Thymus (tissue), 14 donors: ENCODE data around the gene OR10W1. TPM values are rescaled to one million over a fixed set of nuclear protein-coding genes. Genes with fewer than 3 reads are reported as not detected.

Experiments
- DNase-seq, 9 donors: peaks; one replicate each; pipeline ENCODE4 v3.0.0-alpha.2; 2013; ENCODE audit warnings: low spot score in 9 of 9, low read depth in 6 of 9, missing footprints in 1 of 9
- H3K27ac ChIP-seq, 2 donors: one replicate each; pipeline ENCODE4 v1.5.1; 2013; ENCODE audit warnings: control low read depth in 1 of 2, low read depth in 1 of 2, low read length in 1 of 2, mild to moderate bottlenecking in 1 of 2, moderate library complexity in 1 of 2
- H3K27me3 ChIP-seq, 2 donors: one replicate each; pipeline ENCODE4 v1.5.1; 2013; ENCODE audit warnings: low read length in 1 of 2; ENCODE audit not compliant: control insufficient read depth in 2 of 2, insufficient read depth in 1 of 2
- H3K36me3 ChIP-seq, 2 donors: one replicate each; pipeline ENCODE4 v1.5.1; 2013; ENCODE audit warnings: low read length in 1 of 2, mild to moderate bottlenecking in 1 of 2, moderate library complexity in 1 of 2; ENCODE audit not compliant: control insufficient read depth in 2 of 2, insufficient read depth in 2 of 2
- H3K4me1 ChIP-seq, 2 donors: one replicate each; pipeline ENCODE4 v1.5.1; 2013; ENCODE audit warnings: low read length in 2 of 2; ENCODE audit not compliant: control insufficient read depth in 2 of 2, insufficient read depth in 2 of 2
- H3K4me3 ChIP-seq, 2 donors: one replicate each; pipeline ENCODE4 v1.5.1; 2013; ENCODE audit warnings: low read length in 2 of 2, control low read depth in 1 of 2, mild to moderate bottlenecking in 1 of 2
- H3K9me3 ChIP-seq, 2 donors: one replicate each; pipeline ENCODE4 v1.5.1; 2013; ENCODE audit warnings: low read length in 1 of 2, mild to moderate bottlenecking in 1 of 2; ENCODE audit not compliant: control insufficient read depth in 2 of 2, insufficient read depth in 1 of 2
- WGBS: extraction: QIAGEN DNeasy Blood & Tissue Kit; methylation state at CpG from one replicate; pipeline ENCODE4 v1.1.7; 2013; 5-methylcytosine and 5-hydroxymethylcytosine counted together
- long read RNA-seq, 10 donors: transcript quantifications; one replicate each; lab custom pipeline, GENCODE V29; 2026
- polyA plus RNA-seq: library from polyadenylated mRNA; stranded (reverse); fragments of 200-250 nt; gene quantifications from one replicate; pipeline ENCODE4 v1.2.3, GENCODE V29; 2013
- total RNA-seq: library from RNA; stranded (reverse); fragments of 120-200 nt; gene quantifications from one replicate; pipeline ENCODE4 v1.2.4, GENCODE V29; 2013
- donor health status: healthy.

Gene OR10W1
- total RNA-seq (not detected), polyA plus RNA-seq (0.02 TPM)
- long read RNA-seq, donor 1: 0 reads
- long read RNA-seq, donor 2: 0 reads
- long read RNA-seq, donor 3: 0 reads
- long read RNA-seq, donor 4: 0 reads
- long read RNA-seq, donor 5: 0 reads
- long read RNA-seq, donor 6: 0 reads
- long read RNA-seq, donor 7: 0 reads
- long read RNA-seq, donor 8: 0 reads
- long read RNA-seq, donor 9: 0 reads
- long read RNA-seq, donor 10: 0 reads

DNA sequence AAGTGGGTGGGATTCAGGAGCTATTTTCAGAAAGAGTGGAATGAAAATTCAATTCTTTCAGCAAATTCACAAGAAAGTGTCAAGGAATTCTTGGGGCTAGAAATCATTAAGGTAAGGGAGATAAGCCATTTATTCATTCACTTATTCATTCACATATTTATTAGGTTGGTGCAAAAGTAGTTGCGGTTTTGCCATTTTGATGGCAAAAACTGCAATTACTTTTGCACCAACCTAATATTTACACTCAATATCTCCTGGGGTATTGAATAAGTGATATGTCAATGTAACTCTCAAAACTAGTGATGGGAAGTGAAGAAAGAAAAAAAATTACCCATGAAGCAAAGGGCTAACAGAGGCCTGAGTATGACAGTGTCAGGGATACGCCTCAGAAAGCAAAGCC is at the start of gene OR10W1:
Gene OR10W1 (minus strand): TSS at position 119 of the 400 bp plus-strand sequence. CDS start 402 bp downstream, outside the sequence.
- no peak for DNase-seq
- Histone ChIP-seq H3K27me3 (no peaks in the 10 kb centered on the region), H3K36me3 (no peaks in the 10 kb centered on the region), H3K4me3 (no peak within 1 kb of the TSS), H3K4me1 (no peaks in the 10 kb centered on the region), H3K9me3 (no peaks in the 10 kb centered on the region), H3K27ac (no peak within 1 kb of the TSS)
- 90% methylated on average over 2 of the region's 2 CpGs for WGBS

DNA sequence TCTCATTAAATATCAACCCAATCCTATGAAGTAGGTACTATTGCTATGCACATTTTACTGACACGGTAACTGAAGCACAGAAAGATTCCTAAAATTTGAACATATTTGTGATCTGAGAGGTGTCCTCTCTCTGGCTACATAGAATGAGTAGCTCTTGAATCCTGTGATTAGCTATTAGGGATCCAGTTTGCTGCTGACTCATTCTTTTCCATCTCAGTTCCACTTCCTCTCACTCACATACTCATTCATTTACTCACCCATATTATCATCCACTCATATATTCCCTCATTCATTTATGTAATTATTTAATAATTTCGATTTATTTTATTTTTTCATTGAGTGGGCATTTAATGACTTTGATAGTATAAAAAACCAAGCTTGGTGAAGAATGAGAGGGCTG is 48.1 kb upstream of the OR10W1 start:
- Histone ChIP-seq H3K27ac (no peak overlapping the region), H3K36me3 (no peaks in the 10 kb centered on the region), H3K9me3 (no peaks in the 10 kb centered on the region), H3K27me3 (no peaks in the 10 kb centered on the region), H3K4me1 (no peaks in the 10 kb centered on the region), H3K4me3 (no peak overlapping the region)
- DNase-seq: no peak
- WGBS: 89% methylated on average over 2 of the region's 2 CpGs

DNA sequence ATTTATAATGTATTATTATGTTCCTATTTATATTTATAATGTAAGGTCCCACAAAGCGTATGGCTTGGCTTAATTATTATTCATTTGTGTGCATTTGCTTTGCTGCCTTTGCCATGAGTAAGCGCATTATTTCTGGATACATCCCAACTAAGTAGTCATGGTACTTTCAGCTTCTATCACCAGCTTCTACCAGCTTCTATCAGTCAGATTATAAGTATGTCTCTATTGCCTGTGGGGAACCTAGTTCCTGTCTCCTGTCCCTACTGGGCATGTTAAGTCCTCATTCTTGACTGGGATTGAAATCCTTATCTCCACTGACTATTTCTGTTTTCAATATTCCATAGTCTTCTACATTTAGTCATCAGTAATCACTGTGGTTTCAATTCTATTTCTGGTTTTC is 33.5 kb upstream of the OR10W1 start:
- Histone ChIP-seq H3K4me1 (no peaks in the 10 kb centered on the region), H3K9me3 (no peaks in the 10 kb centered on the region), H3K27me3 (no peaks in the 10 kb centered on the region), H3K36me3 (no peaks in the 10 kb centered on the region), H3K27ac (no peak overlapping the region), H3K4me3 (no peak overlapping the region)
- WGBS: 98% methylated on average over 2 of the region's 2 CpGs
- DNase-seq: no peak

DNA sequence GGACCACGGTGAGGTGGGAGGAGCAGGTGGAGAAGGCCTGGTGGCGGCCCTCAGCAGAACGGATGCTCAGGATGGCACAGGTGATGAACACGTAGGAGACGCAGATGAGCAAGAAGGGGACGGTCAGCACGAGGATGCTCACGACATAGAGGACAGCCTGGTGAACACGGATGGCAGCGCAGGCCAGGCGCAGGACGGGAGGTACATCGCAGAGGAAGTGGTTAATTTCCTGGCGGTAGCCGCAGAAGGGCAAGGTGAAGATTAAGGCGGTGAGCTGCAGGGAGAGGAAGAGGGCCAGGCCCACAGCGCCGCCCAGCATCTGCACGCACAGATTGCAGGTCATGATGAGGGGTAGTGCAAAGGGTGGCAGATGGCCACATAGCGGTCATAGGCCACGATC is 24.0 kb upstream of the OR10W1 start:
- no peak overlapping the region for H3K27ac ChIP-seq
- no peaks in the 10 kb centered on the region for H3K4me1 ChIP-seq
- H3K4me3 ChIP-seq: no peak overlapping the region
- DNase-seq: no peak
- 94% methylated on average over 21 of the region's 21 CpGs for WGBS
- no peaks in the 10 kb centered on the region for H3K36me3 ChIP-seq
- H3K27me3 ChIP-seq: no peaks in the 10 kb centered on the region
- H3K9me3 ChIP-seq: no peaks in the 10 kb centered on the region

DNA sequence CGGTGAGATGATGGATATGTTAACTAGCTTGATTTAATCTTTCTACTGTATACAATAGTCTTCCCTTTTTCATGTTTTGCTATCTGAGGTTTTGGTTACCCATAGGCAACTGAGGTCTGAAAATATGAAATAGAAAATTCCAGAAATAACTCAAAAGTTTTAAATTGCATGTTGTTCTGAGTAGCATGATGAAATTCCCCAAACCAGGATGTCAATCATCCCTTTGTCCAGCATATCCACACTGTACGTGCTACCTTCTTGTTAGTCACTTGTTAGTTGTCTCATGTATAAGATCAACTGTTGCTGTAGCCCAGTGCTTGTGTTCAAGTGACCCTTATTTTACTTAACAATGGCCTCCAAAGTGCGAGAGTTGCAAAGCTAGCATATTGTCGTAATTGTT is 21.2 kb upstream of the OR10W1 start:
- Histone ChIP-seq H3K27me3 (no peaks in the 10 kb centered on the region), H3K4me3 (no peak overlapping the region), H3K9me3 (no peaks in the 10 kb centered on the region), H3K4me1 (no peaks in the 10 kb centered on the region), H3K36me3 (no peaks in the 10 kb centered on the region), H3K27ac (no peak overlapping the region)
- WGBS: 69% methylated on average over 4 of the region's 4 CpGs
- no peak for DNase-seq

DNA sequence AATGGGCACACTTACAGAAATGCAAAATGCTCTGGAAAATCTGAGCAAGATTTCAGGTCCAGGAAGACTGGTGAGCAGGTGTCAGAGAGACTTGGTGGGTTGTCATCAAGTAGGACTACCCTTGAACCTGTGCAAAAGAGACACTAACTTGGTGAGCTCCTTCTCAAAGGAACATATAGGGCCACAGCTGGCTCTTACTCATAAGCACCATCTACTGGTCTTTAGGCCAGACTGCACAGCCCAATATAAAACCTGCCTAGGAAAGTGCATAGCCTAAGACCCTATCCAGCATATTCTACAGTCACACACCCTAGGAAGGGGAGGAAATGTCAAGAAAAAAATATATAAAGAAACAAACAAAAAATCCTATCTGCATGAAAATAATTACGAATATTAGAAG is 18.2 kb upstream of the OR10W1 start:
- Histone ChIP-seq H3K36me3 (no peaks in the 10 kb centered on the region), H3K4me1 (no peaks in the 10 kb centered on the region), H3K27me3 (no peaks in the 10 kb centered on the region), H3K27ac (no peak overlapping the region), H3K9me3 (no peaks in the 10 kb centered on the region), H3K4me3 (no peak overlapping the region)
- WGBS: 10% methylated on average over 1 of the region's 1 CpG
- no peak for DNase-seq

- WGBS: 45% methylated on average over 5 of the region's 5 CpGs
- Histone ChIP-seq H3K9me3 (no peaks in the 10 kb centered on the region), H3K4me3 (no peak overlapping the region), H3K36me3 (no peaks in the 10 kb centered on the region), H3K27me3 (no peaks in the 10 kb centered on the region), H3K27ac (no peak overlapping the region), H3K4me1 (no peaks in the 10 kb centered on the region)
- DNase-seq: no peak
These were observed 17.5 kb upstream of the OR10W1 start for GRCh38 chr11:58285483-58286040.

DNA sequence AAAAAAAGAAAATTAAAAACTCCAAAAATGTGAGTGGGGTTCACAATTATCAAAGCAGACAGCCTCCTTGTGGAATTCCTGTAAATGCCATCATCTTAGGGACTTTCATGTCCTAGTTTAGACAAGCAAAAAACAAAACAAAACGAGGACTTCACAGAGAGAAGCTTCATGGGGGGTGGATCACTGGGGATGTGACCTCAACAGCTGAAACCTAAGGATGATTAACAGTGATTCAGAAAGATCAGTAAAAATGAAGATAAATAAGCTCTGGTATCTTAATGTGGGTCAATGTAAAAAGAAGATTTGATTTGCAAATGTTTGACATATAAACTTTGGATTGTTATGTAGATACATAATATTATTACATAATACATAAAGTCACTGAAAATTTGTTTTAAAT is 8.1 kb upstream of the OR10W1 start:
- Histone ChIP-seq H3K27me3 (no peaks in the 10 kb centered on the region), H3K9me3 (no peaks in the 10 kb centered on the region), H3K27ac (no peak overlapping the region), H3K4me1 (no peaks in the 10 kb centered on the region), H3K4me3 (no peak overlapping the region), H3K36me3 (no peaks in the 10 kb centered on the region)
- DNase-seq: no peak
- 50% methylated on average over 1 of the region's 1 CpG for WGBS

DNA sequence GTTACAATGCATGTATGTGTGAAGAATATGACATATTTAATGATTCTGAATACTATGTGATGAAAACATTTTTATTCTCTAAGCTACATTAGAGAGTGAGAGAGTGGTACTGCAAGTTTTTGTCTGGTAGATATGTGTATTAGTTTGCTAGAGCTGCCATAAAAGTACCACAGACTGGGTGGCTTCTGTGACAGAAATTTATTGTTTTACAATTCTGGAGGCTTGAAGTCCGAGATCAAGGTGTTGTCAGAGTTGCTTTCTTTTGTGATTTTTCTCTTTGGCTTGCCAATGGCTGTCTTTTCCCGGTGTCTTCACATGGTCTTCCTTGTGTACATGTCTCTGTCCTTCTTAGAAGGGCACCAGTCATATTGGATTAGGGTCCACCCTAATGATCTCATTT is 6.9 kb upstream of the OR10W1 start:
- Histone ChIP-seq H3K27me3 (no peaks in the 10 kb centered on the region), H3K36me3 (no peaks in the 10 kb centered on the region), H3K4me3 (no peak overlapping the region), H3K27ac (no peak overlapping the region), H3K4me1 (no peaks in the 10 kb centered on the region), H3K9me3 (no peaks in the 10 kb centered on the region)
- WGBS: 80% methylated on average over 2 of the region's 2 CpGs
- DNase-seq: no peak
